Caco-2 (cell line): Measurements from ENCODE around the gene AGAP1. TPM values are rescaled to one million over a fixed set of nuclear protein-coding genes. Genes with fewer than 3 reads are reported as not detected.

ENCODE experiments used
- BruUV-seq: library from RNA; stranded (reverse); fragments of 400-500 nt; replicated peaks from 2 replicates; lab custom pipeline; 2021; lab: Mats Ljungman, UMichigan
- CTCF ChIA-PET: fragments of 300-600 bp; sonication (Branson Sonifier 250); formaldehyde crosslinking; loops from one replicate; lab custom pipeline; 2022; ENCODE audit warnings: antibody characterized with exemption; lab: Charles Lee
- POLR2A ChIA-PET: fragments of 300-600 bp; sonication (Branson Sonifier 250); formaldehyde crosslinking; loops from one replicate; lab custom pipeline; 2022; ENCODE audit warnings: antibody characterized with exemption; lab: Charles Lee
- DNase-seq, 2 experiments: peaks; one replicate each; pipeline versions ENCODE4 v3.0.0 to v3.0.0-alpha.2; 2020 to 2022
- H3K27me3 ChIP-seq: replicated peaks from 2 replicates; pipeline ENCODE4 v1.6.0; 2011; ENCODE audit warnings: low read length; ENCODE audit not compliant: control insufficient read depth, insufficient read depth
- H3K36me3 ChIP-seq: 2 replicates; pipeline ENCODE4 v1.5.1; 2011; ENCODE audit warnings: low read length; ENCODE audit not compliant: control insufficient read depth, insufficient read depth
- H3K4me1 ChIP-seq: fragments of 250-450 bp; sonication (Bioruptor Pico); 2 replicates; pipeline ENCODE4 v1.5.1; 2020; ENCODE audit warnings: mild to moderate bottlenecking
- H3K4me3 ChIP-seq: 2 replicates; pipeline ENCODE4 v1.5.1; 2011; ENCODE audit warnings: low read depth, mild to moderate bottlenecking, control low read depth, low read length
- H3K9me3 ChIP-seq: fragments of 250-450 bp; sonication (Bioruptor Pico); 2 replicates; pipeline ENCODE4 v1.5.1; 2020; ENCODE audit warnings: mild to moderate bottlenecking, moderate library complexity
- H3K27ac Mint-ChIP-seq: one replicate; pipeline ENCODE4 v1.8.0; 2022; ENCODE audit warnings: mixed read lengths; ENCODE audit not compliant: unreplicated experiment
- H3K27me3 Mint-ChIP-seq: one replicate; pipeline ENCODE4 v1.8.0; 2022; ENCODE audit warnings: mixed read lengths; ENCODE audit not compliant: insufficient read depth, unreplicated experiment
- H3K36me3 Mint-ChIP-seq: one replicate; pipeline ENCODE4 v1.8.0; 2022; ENCODE audit warnings: mild to moderate bottlenecking, mixed read lengths; ENCODE audit not compliant: insufficient read depth, unreplicated experiment
- H3K4me1 Mint-ChIP-seq: one replicate; pipeline ENCODE4 v1.8.0; 2022; ENCODE audit warnings: low read depth, mixed read lengths; ENCODE audit not compliant: unreplicated experiment
- H3K4me3 Mint-ChIP-seq: one replicate; pipeline ENCODE4 v1.8.0; 2022; ENCODE audit warnings: mild to moderate bottlenecking, moderate library complexity, mixed read lengths; ENCODE audit not compliant: unreplicated experiment
- H3K9me3 Mint-ChIP-seq: one replicate; pipeline ENCODE4 v1.8.0; 2022; ENCODE audit warnings: mixed read lengths; ENCODE audit not compliant: unreplicated experiment
- intact Hi-C: fragments of 100-400 bp; cut with micrococcal nuclease; formaldehyde crosslinking; loops from one replicate; pipeline ENCODE4 v1.10.0; 2022; ENCODE audit not compliant: unreplicated experiment
- total RNA-seq: library from RNA; stranded (reverse); gene quantifications from 2 replicates; pipeline ENCODE4 v1.2.3, GENCODE V29; 2022
- TF ChIP-seq, protein P1 (sequence below), 2 experiments: fragments of 200-600 bp in 1 of 2; IDR thresholded peaks; 1 replicate in 1 of 2; 2 replicates in 1 of 2; pipeline versions ENCODE4 v1.5.1 to v1.8.0; 2011 to 2022; ENCODE audit warnings: antibody characterized with exemption in 1 of 2, control low read depth in 1 of 2, inconsistent platforms in 1 of 2, low read depth in 1 of 2, low read length in 1 of 2, mild to moderate bottlenecking in 1 of 2, moderate library complexity in 1 of 2; ENCODE audit not compliant: insufficient read depth in 1 of 2, severe bottlenecking in 1 of 2, unreplicated experiment in 1 of 2

Gene AGAP1
- total RNA-seq, 1 experiment from 2014 or later = 41.7 TPM

DNA sequence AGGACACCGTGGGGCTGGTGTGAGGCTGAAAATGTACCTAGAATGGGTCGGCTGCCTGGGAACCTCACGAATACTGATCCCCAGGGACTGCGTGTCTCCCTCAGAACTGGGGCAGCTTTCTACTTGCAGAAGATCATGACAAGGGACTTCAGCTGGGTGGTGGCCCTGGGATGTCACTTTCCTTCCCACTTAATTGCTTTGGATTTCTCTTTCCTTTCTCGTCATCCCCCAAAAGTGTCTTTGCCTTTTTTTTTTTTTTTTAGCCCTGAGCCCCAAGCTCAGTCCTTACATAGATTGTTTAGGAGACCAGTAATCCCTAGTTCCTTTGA lies 395.4 kb downstream of the AGAP1 start:
- H3K4me3 Mint-ChIP-seq = no peak overlapping the region
- CTCF ChIA-PET = no interaction called here
- Histone ChIP-seq H3K27me3 (no peaks in the 10 kb centered on the region), H3K4me3 (no peak overlapping the region), H3K36me3 (no peaks in the 10 kb centered on the region), H3K9me3 (no peaks in the 10 kb centered on the region), H3K4me1 (no peaks in the 10 kb centered on the region)
- POLR2A ChIA-PET = no interaction called here
- BruUV-seq = no TSS peak
- H3K36me3 Mint-ChIP-seq = peaks cover 25% of the 10 kb centered on the region
- intact Hi-C loops = no loop called here
- H3K9me3 Mint-ChIP-seq = no peaks in the 10 kb centered on the region
- TF ChIP-seq, protein P1, sequence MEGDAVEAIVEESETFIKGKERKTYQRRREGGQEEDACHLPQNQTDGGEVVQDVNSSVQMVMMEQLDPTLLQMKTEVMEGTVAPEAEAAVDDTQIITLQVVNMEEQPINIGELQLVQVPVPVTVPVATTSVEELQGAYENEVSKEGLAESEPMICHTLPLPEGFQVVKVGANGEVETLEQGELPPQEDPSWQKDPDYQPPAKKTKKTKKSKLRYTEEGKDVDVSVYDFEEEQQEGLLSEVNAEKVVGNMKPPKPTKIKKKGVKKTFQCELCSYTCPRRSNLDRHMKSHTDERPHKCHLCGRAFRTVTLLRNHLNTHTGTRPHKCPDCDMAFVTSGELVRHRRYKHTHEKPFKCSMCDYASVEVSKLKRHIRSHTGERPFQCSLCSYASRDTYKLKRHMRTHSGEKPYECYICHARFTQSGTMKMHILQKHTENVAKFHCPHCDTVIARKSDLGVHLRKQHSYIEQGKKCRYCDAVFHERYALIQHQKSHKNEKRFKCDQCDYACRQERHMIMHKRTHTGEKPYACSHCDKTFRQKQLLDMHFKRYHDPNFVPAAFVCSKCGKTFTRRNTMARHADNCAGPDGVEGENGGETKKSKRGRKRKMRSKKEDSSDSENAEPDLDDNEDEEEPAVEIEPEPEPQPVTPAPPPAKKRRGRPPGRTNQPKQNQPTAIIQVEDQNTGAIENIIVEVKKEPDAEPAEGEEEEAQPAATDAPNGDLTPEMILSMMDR (IDR thresholded peaks at IDR 0.05; ENCODE audit: insufficient read depth in 1 of 2, low read depth in 1 of 2, low read length in 1 of 2, severe bottlenecking in 1 of 2, unreplicated experiment in 1 of 2) = no peak
- H3K27me3 Mint-ChIP-seq = no peaks in the 10 kb centered on the region
- DNase-seq = no peak
- H3K4me1 Mint-ChIP-seq = no peaks in the 10 kb centered on the region
- peak overlapping the region; percentile 50 for H3K27ac Mint-ChIP-seq

DNA sequence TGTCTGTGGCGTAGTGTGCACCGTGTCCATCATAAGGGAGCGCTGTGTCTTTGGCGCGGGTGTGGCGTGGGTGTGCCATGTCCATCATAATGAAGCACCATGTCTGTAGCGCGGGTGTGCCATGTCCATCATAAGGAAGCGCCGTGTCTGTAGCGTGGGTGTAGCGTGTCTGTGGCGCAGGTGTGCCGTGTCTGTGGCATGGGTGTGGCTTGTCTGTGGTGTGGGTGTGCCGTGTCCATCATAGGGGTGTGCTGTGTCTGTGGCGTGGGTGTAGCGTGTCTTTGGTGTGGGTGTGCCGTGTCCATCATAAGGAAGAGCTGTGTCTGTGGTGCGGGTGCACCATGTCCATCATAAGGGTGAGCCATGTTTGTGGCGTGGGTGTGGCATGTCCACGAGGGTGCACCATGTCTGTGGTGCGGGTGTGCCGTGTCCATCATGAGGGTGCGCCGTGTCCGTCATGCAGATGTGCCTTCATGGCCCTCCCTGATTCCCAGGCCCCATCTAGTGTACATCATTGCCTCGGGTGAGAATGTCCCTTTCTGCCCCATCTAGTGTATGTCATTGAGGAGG lies 399.4 kb downstream of the AGAP1 start:
- Mint-ChIP-seq H3K4me1 (no peaks in the 10 kb centered on the region), H3K27me3 (no peaks in the 10 kb centered on the region), H3K27ac (no peak overlapping the region), H3K36me3 (peaks cover 19% of the 10 kb centered on the region), H3K9me3 (peaks cover 11% of the 10 kb centered on the region), H3K4me3 (no peak overlapping the region)
- Histone ChIP-seq H3K9me3 (no peaks in the 10 kb centered on the region), H3K36me3 (no peaks in the 10 kb centered on the region), H3K4me1 (no peaks in the 10 kb centered on the region), H3K4me3 (no peak overlapping the region), H3K27me3 (no peaks in the 10 kb centered on the region)
- POLR2A ChIA-PET = no interaction called here
- intact Hi-C loops = no loop called here
- no TSS peak for BruUV-seq
- CTCF ChIA-PET = no interaction called here
- TF ChIP-seq, protein P1 (IDR thresholded peaks at IDR 0.05; ENCODE audit: insufficient read depth in 1 of 2, low read depth in 1 of 2, low read length in 1 of 2, severe bottlenecking in 1 of 2, unreplicated experiment in 1 of 2) = no peak
- no peak for DNase-seq

DNA sequence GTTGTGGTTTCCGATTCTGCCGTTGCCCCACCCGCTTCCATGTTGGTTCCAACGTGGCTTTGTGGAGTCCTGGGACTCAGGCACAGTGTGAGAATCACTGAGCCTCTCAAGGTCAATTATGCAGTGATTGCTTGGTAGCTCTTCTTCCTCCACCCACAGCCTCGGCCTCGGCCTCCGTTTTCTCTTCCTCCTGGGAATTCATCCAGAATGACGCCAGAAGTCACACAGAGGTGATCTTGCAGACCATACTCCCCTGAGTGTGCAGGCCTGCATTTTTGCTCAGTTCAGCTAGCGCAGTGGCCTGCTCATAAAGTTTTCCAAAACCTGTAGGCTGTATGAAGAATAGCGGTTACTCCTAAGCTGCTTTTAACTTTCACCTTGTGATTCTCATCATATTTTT lies 401.0 kb downstream of the AGAP1 start:
- DNase-seq = no peak
- POLR2A ChIA-PET = no interaction called here
- Mint-ChIP-seq H3K27me3 (no peaks in the 10 kb centered on the region), H3K4me3 (no peak overlapping the region), H3K4me1 (no peaks in the 10 kb centered on the region), H3K9me3 (peaks cover 11% of the 10 kb centered on the region), H3K27ac (no peak overlapping the region), H3K36me3 (peaks cover 19% of the 10 kb centered on the region)
- intact Hi-C loops = no loop called here
- Histone ChIP-seq H3K4me3 (no peak overlapping the region), H3K9me3 (no peaks in the 10 kb centered on the region), H3K4me1 (no peaks in the 10 kb centered on the region), H3K36me3 (no peaks in the 10 kb centered on the region), H3K27me3 (no peaks in the 10 kb centered on the region)
- no TSS peak for BruUV-seq
- TF ChIP-seq, protein P1 (IDR thresholded peaks at IDR 0.05; ENCODE audit: insufficient read depth in 1 of 2, low read depth in 1 of 2, low read length in 1 of 2, severe bottlenecking in 1 of 2, unreplicated experiment in 1 of 2) = no peak
- CTCF ChIA-PET = no interaction called here
